MM.1S (cell line): Measurements from ENCODE around the gene NFATC2.

Experiments used
- DNase-seq: peaks from one replicate; pipeline ENCODE4 v3.0.0-alpha.2; 2015
- H2AFZ ChIP-seq: fragments of 300-600 bp; sonication (generic); 2 replicates; pipeline ENCODE4 v1.6.0; 2016; ENCODE audit warnings: antibody characterized with exemption, low read length
- H3F3A ChIP-seq: fragments of 300-600 bp; sonication (generic); 2 replicates; pipeline ENCODE4 v1.6.1; 2016; ENCODE audit warnings: mild to moderate bottlenecking, antibody characterized with exemption, low read length, moderate library complexity, mixed read lengths; ENCODE audit not compliant: insufficient read depth
- H3K27ac ChIP-seq: fragments of 300-600 bp; sonication (generic); 2 replicates; pipeline ENCODE4 v1.5.1; 2016; ENCODE audit warnings: mild to moderate bottlenecking, low read length
- H3K27me3 ChIP-seq: fragments of 300-600 bp; sonication (generic); replicated peaks from 2 replicates; pipeline ENCODE4 v1.6.0; 2016; ENCODE audit warnings: low read length; ENCODE audit not compliant: insufficient read depth
- H3K36me3 ChIP-seq: fragments of 300-600 bp; sonication (generic); replicated peaks from 2 replicates; pipeline ENCODE4 v1.6.1; 2016; ENCODE audit warnings: mild to moderate bottlenecking, low read length, mixed read lengths; ENCODE audit not compliant: insufficient read depth
- H3K4me1 ChIP-seq: fragments of 300-600 bp; sonication (generic); 2 replicates; pipeline ENCODE4 v1.6.1; 2016; ENCODE audit warnings: low read length, mixed read lengths
- H3K4me2 ChIP-seq: fragments of 300-600 bp; sonication (generic); 2 replicates; pipeline ENCODE4 v1.6.0; 2016; ENCODE audit warnings: low read depth, low read length
- H3K4me3 ChIP-seq: fragments of 300-600 bp; sonication (generic); 2 replicates; pipeline ENCODE4 v1.5.1; 2016; ENCODE audit warnings: low read length, mixed read lengths
- H3K79me2 ChIP-seq: fragments of 300-600 bp; sonication (generic); 2 replicates; pipeline ENCODE4 v1.6.1; 2016; ENCODE audit warnings: mixed run types, low read length, mixed read lengths
- H3K9ac ChIP-seq: fragments of 300-600 bp; sonication (generic); 2 replicates; pipeline ENCODE4 v1.6.1; 2016; ENCODE audit warnings: low read length, mixed read lengths
- H3K9me2 ChIP-seq: fragments of 300-600 bp; sonication (generic); replicated peaks from 2 replicates; pipeline ENCODE4 v1.6.1; 2016; ENCODE audit warnings: mild to moderate bottlenecking, low read length, mixed read lengths; ENCODE audit not compliant: insufficient read depth
- H3K9me3 ChIP-seq: fragments of 300-600 bp; sonication (generic); replicated peaks from 2 replicates; pipeline ENCODE4 v1.6.1; 2016; ENCODE audit warnings: mild to moderate bottlenecking, low read length, mixed read lengths; ENCODE audit not compliant: insufficient read depth
- H4K20me1 ChIP-seq: fragments of 300-600 bp; sonication (generic); 2 replicates; pipeline ENCODE4 v1.6.1; 2016; ENCODE audit warnings: mild to moderate bottlenecking, low read length, moderate library complexity, mixed read lengths; ENCODE audit not compliant: insufficient read depth
- EZH2 ChIP-seq: fragments of 300-600 bp; sonication (generic); optimal IDR thresholded peaks from 2 replicates; pipeline ENCODE3; 2017; ENCODE audit warnings: low read depth, mild to moderate bottlenecking, antibody characterized with exemption, low read length, mixed read lengths
- EZH2phosphoT487 ChIP-seq: fragments of 300-600 bp; sonication (generic); IDR thresholded peaks from 2 replicates; pipeline ENCODE4 v1.6.1; 2018; ENCODE audit warnings: antibody characterized with exemption, low read length
- TF ChIP-seq, protein P1 (sequence below): fragments of 300-600 bp; sonication (generic); IDR thresholded peaks from 2 replicates; pipeline ENCODE4 v1.5.1; 2016; ENCODE audit warnings: antibody characterized with exemption, low read length, mixed read lengths

Gene NFATC2

DNA sequence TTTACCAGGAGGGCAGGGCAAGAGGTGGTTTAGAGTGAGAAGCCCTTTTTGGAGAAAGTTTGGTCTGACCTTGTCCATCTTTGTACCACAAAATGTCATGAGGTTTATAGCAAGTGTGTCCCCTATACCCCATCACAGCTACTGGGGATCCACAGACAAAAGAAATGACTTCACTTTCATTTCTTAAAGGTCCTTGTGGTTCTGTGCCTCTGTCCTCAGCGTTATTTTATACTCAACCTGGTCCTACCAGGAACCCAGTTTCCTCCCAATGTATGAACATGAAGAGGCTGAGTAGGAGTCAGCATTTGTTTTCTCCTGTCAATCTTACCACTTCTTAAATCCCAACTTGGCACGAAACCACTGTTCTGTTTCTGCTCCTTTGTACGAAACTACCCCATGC lies 157.6 kb downstream of the NFATC2 start:
- H3K4me1 ChIP-seq = no peaks in the 10 kb centered on the region
- H3K4me3 ChIP-seq = no peak overlapping the region
- H3F3A ChIP-seq = no peaks in the 10 kb centered on the region
- DNase-seq = no peak
- no peak overlapping the region for H2AFZ ChIP-seq
- no peak overlapping the region for H3K4me2 ChIP-seq
- H3K79me2 ChIP-seq = no peaks in the 10 kb centered on the region
- H4K20me1 ChIP-seq = no peaks in the 10 kb centered on the region
- H3K9ac ChIP-seq = no peak overlapping the region
- H3K36me3 ChIP-seq = no peaks in the 10 kb centered on the region
- H3K9me2 ChIP-seq = no peaks in the 10 kb centered on the region
- TF ChIP-seq, protein P1, sequence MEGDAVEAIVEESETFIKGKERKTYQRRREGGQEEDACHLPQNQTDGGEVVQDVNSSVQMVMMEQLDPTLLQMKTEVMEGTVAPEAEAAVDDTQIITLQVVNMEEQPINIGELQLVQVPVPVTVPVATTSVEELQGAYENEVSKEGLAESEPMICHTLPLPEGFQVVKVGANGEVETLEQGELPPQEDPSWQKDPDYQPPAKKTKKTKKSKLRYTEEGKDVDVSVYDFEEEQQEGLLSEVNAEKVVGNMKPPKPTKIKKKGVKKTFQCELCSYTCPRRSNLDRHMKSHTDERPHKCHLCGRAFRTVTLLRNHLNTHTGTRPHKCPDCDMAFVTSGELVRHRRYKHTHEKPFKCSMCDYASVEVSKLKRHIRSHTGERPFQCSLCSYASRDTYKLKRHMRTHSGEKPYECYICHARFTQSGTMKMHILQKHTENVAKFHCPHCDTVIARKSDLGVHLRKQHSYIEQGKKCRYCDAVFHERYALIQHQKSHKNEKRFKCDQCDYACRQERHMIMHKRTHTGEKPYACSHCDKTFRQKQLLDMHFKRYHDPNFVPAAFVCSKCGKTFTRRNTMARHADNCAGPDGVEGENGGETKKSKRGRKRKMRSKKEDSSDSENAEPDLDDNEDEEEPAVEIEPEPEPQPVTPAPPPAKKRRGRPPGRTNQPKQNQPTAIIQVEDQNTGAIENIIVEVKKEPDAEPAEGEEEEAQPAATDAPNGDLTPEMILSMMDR = no peak
- TF ChIP-seq EZH2phosphoT487 (no peak), EZH2 (no peak)
- no peaks in the 10 kb centered on the region for H3K27me3 ChIP-seq
- no peak overlapping the region for H3K27ac ChIP-seq
- no peaks in the 10 kb centered on the region for H3K9me3 ChIP-seq

DNA sequence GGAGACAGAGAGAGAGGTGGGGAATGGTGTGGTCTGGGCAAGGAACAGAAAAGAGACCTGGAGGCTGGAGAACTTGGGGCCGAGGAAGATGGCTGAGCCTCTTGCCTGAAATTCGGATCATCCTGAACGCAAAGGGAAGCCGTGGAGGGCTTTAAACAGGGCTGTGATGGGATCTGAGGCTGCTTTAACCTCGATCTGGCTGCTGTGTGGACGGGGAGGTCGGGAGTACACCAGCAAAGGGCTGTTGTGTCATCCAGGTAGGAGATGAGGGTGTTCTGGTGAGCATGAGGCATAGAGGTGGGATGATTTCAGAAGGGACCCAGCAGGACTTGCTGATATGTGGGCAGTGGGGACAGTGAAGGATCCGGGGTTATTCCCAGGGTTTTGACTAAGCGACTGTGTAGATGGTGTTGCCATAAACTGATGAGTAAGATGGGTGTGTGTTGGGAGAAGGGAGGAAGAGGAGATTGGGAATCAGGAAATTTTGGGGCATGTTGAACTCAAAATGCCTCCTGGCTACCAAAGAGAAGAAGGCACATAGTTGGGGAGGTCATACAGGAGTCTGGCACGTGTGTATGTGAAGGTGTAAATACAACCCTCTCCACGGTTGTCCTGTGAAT lies 158.5 kb downstream of the NFATC2 start:
- Histone ChIP-seq H3K4me2 (no peak overlapping the region), H3K27ac (no peak overlapping the region), H3F3A (no peaks in the 10 kb centered on the region), H2AFZ (no peak overlapping the region), H3K27me3 (no peaks in the 10 kb centered on the region), H3K9me2 (no peaks in the 10 kb centered on the region), H3K79me2 (no peaks in the 10 kb centered on the region), H3K9ac (no peak overlapping the region), H3K9me3 (no peaks in the 10 kb centered on the region), H3K36me3 (no peaks in the 10 kb centered on the region), H3K4me1 (no peaks in the 10 kb centered on the region), H4K20me1 (no peaks in the 10 kb centered on the region), H3K4me3 (no peak overlapping the region)
- DNase-seq = no peak
- TF ChIP-seq, protein P1 = no peak
- TF ChIP-seq EZH2 = no peak
- TF ChIP-seq EZH2phosphoT487 = no peak

DNA sequence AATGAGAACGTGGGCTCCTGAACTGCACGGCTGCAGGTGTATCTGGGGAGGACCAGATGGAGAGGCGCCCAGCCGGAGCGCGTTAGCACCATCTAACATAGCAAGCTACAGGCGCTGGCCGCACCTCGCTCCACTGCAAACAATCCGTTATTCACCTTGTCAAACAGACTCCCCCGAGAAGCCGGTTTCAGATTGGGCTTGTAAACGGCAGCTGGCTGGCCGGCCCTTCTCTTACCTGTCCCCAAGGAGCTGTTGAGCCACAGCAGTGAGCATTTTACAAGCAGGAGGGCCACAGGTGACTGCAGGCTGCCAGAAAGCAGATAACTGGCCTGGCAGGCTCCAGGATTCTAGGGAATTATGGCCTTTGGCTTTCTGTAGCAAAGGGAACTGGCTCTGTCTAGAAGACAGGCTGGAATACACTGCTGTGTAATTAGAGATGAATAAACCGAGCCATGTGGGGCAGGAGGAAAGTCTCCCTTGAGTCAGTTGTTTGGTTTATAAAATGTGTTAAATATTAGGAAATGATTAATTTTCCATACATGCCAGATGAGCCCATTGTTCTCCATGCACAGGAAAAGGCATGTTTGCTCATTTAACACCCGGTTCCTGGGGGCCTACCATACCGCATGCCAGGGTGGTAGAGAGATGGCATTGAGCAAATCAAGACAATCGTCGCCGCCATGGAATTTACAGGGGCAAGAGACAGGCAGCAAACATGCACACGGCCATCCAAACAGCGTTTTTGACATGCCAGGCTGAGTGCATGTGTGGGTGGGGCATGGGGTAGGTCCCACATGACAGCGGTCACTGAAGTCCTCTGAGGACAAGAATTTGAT lies 159.3 kb downstream of the NFATC2 start:
- Histone ChIP-seq H3K27me3 (no peaks in the 10 kb centered on the region), H3F3A (no peaks in the 10 kb centered on the region), H3K9me2 (no peaks in the 10 kb centered on the region), H3K9ac (no peak overlapping the region), H3K4me2 (no peak overlapping the region), H4K20me1 (no peaks in the 10 kb centered on the region), H2AFZ (no peak overlapping the region), H3K9me3 (no peaks in the 10 kb centered on the region), H3K4me1 (no peaks in the 10 kb centered on the region), H3K79me2 (no peaks in the 10 kb centered on the region), H3K36me3 (no peaks in the 10 kb centered on the region), H3K27ac (no peak overlapping the region), H3K4me3 (no peak overlapping the region)
- DNase-seq = no peak
- TF ChIP-seq, protein P1 = no peak
- TF ChIP-seq EZH2phosphoT487 = no peak
